GM12872 (cell line): Measurements from ENCODE around the gene TEX28.

Experiments
- TF ChIP-seq, protein P1 (sequence below): IDR thresholded peaks from 3 replicates; pipeline ENCODE4 v1.5.1; 2011; ENCODE audit warnings: low read depth, mild to moderate bottlenecking, low read length, moderate library complexity; ENCODE audit not compliant: insufficient read depth

TEX28 gene

DNA sequence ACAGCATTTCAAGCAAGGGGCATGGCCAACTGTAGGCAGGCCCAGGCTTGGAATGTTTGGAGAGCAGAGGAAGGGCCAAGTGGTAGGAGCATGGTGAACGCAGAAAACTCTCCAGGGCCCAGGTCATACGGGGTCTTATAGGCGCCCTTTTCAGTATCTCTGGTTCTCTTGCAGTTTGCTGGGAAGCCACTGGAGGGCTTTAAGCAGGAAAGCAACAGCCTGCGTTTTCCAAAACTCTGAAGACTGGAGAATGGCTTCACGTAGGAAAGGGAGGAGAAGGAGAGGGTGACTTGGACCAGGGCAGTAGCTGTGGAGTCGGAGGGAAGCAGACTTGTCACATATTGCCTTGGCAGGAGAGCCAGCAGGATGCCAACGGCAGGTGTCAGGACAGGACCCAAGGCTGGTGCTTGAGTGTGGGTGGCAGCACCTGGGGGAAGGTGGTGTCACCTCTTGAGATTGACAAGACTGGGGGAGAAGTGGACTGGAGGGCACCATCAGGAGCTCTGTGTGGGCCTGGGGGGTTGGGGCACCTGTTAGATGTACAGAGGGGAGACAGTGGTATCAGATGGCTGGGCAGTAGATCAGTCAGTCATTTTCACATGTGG, 22.6 kb upstream of the TEX28 start:
- TF ChIP-seq, protein P1, sequence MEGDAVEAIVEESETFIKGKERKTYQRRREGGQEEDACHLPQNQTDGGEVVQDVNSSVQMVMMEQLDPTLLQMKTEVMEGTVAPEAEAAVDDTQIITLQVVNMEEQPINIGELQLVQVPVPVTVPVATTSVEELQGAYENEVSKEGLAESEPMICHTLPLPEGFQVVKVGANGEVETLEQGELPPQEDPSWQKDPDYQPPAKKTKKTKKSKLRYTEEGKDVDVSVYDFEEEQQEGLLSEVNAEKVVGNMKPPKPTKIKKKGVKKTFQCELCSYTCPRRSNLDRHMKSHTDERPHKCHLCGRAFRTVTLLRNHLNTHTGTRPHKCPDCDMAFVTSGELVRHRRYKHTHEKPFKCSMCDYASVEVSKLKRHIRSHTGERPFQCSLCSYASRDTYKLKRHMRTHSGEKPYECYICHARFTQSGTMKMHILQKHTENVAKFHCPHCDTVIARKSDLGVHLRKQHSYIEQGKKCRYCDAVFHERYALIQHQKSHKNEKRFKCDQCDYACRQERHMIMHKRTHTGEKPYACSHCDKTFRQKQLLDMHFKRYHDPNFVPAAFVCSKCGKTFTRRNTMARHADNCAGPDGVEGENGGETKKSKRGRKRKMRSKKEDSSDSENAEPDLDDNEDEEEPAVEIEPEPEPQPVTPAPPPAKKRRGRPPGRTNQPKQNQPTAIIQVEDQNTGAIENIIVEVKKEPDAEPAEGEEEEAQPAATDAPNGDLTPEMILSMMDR = peak; percentile 52; the same call in 2 of the 3 replicates

DNA sequence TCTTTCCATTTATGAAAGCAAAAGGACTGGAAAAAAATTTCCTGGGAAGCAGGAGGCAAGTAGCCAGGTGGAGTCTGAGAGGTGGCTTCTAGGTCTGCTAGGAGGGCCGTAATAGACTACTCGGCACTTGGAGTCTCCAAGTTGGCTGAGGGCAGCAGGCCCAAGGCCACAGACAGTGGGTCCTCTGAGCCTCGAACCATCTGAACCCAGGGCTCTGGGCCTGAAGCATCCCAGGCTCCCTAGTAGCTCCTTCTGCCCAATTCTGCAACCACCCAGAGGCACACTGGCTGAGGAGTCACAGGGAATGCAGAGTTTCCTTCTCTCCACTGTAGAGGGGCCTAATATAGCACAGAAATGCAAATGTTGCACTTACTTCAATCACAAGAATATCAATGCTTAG, 20.5 kb upstream of the TEX28 start:
- TF ChIP-seq, protein P1 = no peak

DNA sequence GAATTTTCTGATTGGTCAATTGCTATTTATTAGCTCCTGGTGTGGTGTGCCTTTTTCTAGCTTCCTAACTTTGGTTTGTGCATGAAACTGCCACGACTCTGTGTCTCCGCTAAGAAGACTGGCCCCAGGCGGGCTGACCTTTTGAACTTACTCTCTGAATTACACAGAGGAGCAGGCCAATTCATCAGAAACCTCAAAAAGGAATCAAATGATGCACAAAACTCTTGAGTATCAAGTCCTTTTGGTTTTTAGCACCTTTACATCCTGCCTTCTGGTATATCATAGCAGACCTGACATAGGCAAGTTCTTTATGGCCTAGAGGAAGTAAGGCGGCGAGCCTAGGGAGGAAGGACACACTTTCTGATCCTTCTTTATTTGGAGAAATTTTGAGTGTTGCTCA, 18.2 kb upstream of the TEX28 start:
- TF ChIP-seq, protein P1 = no peak

GRCh38 chrX:154312116-154312515, 17.2 kb upstream of the TEX28 start:
- TF ChIP-seq, protein P1 = no peak

- TF ChIP-seq, protein P1 = no peak
Observed at GRCh38 chrX:154310616-154311536, 16.0 kb upstream of the TEX28 start.

- TF ChIP-seq, protein P1 = no peak
Observed at GRCh38 chrX:154309041-154309775, 14.3 kb upstream of the TEX28 start.
